GM19239 (cell line): Measurements from ENCODE around the gene FARP2.
A peak's percentile ranks its signal among the peaks of the same experiment; 100 is the strongest.
"Not testable (repeated sequence)": the region's sequence is repeated elsewhere in the genome, so short reads cannot be mapped to it uniquely, and the experiment has no call there.

Source experiments
- DNase-seq: peaks from one replicate; pipeline ENCODE4 v3.0.0; 2011; ENCODE audit warnings: low spot score; ENCODE audit not compliant: insufficient read length
- FAIRE-seq: peaks from 2 replicates; lab custom pipeline; 2011; peaks lifted over from hg19 to GRCh38; lab: Jason Lieb, UNC

The FARP2 gene

DNA sequence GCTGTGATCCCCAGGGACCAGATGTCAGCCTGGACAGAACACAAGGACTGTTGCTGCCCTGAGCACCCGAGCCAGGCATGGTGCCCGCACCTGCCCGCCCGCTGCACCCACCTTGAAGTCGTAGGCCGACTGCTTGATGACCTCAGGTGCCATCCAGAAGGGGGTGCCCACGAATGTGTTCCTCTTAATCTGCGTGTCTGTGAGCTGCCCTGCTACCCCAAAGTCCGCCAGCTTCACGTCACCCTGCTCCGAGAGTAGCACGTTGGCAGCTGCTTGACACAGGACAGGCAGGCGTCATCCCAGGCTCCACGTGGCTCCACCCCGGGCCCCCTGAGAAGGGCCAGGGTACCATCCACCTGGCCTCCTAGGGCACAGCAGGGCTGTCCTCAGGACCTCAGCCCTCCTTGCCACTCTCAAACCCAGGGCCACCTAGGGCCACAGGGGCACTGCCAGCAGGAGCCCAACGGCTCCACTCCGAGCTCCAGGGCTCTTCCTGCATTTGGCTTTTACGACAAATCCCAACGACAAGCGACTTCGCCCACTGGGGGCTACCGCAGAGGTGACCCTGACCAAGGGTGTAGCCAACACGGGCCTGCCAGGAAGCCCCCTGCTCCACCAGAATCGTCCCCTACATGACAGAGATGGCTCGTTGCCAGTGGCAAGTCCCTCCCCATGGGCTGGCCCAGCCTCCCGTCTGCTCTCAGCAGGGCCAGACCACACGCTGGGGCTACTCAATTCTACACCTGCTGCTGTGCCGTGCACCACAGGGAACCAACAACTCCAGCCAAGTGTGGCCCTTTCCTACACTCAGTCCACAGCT is 143.3 kb downstream of the FARP2 start:
- FAIRE-seq (no peak), DNase-seq (no peak)

DNA sequence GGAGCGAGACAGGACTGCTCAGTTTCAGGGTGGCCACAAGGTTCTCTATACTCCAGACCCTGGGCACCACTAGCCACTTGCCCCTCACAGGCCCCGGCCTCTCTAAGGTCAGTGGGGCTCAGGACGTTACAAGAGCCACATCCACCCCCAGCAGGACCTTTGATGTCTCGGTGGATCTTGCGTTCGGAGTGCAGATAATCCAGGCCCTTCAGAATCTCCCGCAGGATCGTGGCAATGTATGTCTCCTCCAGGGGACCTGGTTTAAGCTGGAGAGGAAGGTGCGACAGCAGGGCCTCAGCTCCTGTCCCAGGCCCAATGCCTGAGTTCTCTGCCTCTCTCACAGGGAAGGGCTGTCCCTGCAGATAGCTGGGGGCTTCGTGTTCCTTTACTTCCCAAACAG is 143.9 kb downstream of the FARP2 start:
- FAIRE-seq (no peak), DNase-seq (no peak)

DNA sequence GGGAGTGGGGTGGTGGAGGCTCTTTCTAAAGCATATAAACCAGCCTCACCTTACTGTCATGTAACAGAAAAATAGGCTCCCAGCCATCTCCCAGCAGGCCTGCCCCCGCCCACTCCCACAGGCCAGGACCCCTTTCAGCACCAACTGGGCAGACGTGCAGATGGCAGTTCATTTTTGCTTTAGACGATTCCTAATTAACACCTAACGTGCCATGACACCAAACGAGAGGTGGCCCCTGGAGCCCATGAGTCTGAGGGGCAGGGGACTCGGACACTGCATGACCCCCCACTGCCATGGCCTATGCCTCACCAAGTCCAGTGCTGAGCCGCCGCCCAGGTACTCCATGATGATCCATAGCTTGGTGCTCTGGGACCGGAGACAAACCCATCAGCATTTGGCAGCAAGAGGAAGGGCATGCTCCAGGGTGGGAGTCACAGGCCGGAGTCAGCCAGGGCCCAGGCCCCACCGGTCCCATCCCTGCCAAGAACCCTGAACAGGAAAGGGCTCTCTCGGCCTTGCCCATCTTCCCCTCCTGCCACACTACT is 144.4 kb downstream of the FARP2 start:
- DNase-seq (no peak), FAIRE-seq (no peak)

DNA sequence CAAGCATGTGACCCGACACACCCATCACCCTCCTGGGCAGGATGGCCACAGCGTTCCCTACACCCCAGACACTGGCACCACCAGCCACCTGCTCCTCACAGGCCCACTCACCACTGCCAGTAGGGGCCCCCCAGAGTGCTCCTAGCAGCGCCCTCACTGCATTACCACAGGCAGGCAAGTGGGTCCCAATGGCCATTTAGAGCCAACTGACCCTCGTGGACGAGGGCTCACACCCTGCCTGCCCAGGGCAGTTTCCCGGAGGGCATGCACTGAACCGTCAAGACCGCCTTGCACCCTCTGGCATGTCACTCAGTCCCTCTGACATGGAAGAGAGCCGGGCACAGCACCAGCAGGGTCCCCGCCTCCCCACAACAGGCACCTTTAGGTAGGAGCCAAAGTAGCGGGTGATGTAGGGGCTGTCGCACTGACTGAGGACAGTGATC is 145.0 kb downstream of the FARP2 start:
- no peak for FAIRE-seq
- no peak for DNase-seq

DNA sequence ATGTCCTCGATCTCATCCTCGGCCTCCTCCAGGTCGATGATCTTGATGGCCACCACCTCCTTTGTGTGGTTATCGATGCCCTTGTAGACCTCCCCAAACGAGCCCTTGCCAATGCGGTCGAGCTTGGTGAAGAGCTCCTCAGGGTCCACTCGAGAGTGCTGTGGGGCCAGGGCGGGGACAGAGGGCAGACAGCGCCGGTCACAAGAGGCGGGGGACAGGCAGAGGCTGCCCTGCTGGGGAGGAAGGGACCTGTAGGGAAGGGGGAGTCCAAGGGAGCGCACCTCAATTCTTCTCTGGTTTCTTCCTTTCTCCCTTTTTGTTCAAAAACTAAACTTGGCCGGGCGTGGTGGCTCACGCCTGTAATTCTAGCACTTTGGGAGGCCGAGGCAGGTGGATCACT is 145.5 kb downstream of the FARP2 start:
- FAIRE-seq = no peak
- no peak for DNase-seq

DNA sequence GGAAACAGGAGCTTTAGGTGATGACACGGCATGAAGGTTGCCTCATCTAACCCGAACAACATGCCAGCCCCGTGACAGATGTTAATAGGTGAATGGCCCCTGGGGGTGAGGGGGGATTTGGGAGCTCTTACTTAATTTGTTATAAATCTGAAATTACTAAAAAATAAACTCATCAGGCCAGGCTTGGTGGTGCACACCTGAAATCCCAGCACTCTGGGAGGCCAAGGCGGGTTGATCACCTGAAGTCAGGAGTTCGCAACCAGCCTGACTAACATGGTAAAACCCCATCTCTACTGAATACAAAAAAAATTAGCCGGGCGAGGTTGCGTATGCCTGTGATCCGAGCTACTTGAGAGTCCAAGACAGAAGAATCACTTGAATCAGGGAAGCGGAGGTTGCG is 146.2 kb downstream of the FARP2 start:
- FAIRE-seq = no peak
- no peak for DNase-seq

DNA sequence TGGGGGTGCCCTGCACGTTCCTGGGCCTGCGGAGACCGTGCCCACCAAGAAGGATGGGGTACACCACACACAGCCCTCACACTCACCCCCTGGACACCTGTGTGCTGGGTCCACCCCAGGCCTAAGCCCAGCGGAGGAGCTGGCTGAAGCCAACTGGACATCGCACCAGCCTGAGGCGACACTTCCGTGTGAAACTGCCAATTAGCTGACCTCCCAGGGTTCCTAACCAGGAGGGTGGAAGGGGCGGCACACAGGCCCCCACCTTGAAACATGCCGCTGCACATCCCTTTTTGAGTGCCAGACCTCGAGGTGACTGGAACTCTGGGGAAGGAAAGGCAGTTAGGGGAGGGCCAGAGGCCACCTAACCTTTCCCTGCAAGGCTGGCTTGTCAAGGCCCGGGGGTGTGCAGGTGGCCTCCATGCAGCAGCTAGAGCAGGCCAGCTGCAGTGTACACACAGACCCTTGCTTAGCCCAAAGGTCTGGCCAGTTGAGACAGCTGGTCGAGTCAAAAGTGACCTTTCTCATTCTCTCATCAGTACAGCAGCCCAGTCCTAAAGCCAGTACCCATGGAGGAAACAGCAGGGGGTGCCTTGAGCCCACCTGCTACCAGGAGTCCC is 147.8 kb downstream of the FARP2 start:
- DNase-seq (no peak), FAIRE-seq (no peak)

DNA sequence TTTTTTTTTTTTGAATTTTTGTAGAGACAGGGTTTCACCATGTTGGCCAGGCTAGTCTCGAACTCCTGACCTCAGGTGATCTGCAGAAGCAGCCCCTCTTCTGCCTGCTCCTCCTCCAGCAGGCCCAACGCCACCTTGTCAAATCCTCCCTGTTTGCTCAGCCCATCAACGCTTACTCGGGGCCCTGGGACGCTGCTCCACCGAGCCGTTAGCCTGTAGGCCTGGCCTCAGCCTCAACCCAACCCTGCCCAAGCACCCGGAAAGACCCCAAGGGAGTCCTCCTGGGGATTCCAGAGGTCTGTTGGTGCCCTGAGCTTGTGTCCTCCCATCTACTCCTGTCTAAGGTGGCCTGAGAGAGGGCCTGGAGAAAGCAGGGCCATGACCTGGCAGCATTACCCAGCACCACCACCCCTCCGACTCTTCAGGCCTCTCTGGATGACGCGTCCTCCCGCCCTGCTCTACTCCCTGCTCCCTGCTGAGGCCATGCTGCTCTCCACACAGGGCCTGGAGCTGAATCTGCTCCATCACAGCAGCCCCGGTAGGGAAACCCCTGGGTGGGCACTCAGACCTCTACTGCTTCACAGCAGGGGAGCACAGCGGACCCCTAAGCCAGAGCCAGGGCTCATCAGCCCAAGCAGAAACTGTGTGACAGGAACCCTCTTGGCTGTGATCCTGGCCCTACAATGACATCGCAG is 149.1 kb downstream of the FARP2 start:
- FAIRE-seq = no peak
- DNase-seq = no peak

DNA sequence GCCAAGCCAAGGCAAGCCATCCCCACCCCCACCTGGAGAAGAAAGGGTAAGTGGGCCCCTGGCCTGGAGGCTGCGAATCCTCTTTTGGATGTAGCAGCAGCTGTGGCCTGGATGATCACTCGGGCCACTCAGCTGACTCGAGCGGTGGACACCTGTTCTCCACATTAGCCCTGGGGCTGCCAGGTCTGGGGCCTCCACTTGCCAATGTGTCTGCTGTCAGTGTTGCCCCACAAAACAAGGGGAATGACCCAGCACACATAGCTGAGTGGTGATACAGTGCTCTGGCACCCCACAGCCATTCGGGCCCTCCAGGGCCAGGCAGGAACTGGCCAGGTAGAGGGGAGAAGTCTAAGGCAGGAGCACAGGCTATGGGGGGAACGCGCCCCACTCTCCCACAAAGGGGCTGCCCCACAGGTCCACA is 149.7 kb downstream of the FARP2 start:
- no peak for FAIRE-seq
- no peak for DNase-seq

DNA sequence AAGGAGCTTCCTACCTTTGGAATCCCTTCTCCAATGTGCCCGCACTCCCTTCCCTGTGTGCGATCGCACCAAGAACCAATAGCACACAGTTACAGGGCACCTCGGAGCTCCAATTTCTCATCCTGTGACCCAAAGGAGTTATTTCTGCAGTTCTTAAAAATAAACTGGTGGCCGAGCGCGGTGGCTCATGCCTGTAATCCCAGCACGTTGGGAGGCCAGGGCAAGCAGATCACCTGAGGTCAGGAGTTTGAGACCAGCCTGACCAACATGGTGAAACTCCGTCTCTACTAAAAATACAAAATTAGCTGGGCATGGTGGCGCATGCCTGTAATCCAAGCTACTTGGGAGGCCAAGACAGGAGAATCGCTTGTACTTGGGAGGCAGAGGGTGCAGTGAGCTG is 150.2 kb downstream of the FARP2 start:
- DNase-seq, FAIRE-seq: not testable (repeated sequence)

DNA sequence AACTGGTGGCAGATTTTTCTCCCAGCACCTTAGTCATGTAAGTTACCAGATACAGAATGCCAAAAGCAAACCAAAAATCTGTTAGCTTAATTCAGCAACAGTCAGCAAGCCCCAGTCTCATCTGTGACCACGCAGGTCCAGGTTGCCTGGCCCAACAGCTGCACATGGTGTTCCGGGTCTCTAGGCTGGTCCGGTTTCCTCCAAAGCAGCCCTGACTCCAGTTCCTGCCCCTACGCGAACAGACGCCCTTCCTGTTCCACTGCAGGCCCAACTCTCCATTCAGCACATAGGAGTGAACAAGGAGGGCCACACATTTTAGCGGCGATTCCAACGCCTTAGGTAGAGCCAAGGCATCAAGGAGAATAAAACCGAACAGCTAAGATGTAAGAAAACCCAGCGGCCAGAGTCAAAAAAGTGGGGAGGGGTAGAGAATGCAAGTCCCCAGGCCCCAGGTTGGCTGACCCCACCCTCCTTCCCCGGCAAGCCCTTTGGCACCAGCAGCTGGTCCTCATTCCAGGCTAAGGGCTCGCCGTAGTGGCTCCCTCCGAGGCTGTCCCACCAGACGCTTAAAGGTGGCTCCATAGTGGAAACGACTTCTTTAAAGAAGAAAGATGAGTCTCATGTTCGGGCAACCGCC is 150.8 kb downstream of the FARP2 start:
- no peak for DNase-seq
- no peak for FAIRE-seq

DNA sequence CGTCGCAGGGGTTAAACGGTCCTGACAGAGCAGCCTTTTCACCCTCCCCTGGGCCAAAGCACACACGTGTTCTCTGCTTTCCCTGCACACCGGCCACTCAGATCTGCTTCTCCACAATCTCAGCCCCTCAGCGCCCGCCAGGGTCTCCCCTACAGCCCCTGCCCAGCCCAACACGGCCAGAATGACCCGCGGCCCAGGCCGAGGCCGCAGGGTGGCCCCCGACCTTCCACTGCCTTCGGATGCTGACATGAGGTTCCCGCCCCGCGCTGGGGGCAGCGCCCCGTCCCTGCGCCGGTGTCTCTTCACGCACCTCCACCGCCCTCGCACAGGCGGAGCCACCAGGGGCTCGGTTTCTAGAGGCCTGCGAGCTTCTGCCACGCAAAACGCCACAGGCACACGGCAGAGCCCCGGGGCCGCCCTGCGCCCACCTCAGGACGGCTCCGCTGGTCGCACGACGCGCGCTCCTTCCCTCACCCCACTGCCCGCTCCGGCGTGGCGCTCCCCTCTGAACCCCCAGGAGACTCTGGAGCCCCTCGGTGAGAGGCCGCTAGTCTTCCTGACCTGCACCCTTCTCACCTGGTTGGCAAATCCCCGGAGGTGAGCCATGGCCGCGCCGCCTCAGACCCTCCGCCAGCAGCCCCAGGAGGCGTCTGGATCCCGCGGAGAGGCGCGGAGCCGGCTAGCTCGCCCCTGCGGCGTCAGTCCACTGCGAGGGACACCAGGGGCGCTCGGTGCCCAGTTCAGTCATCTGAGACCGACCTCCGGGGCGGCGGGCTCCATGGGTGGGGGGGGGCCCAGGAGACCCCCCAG is 151.6 kb downstream of the FARP2 start:
- no peak for FAIRE-seq
- peak; percentile 48 for DNase-seq

DNA sequence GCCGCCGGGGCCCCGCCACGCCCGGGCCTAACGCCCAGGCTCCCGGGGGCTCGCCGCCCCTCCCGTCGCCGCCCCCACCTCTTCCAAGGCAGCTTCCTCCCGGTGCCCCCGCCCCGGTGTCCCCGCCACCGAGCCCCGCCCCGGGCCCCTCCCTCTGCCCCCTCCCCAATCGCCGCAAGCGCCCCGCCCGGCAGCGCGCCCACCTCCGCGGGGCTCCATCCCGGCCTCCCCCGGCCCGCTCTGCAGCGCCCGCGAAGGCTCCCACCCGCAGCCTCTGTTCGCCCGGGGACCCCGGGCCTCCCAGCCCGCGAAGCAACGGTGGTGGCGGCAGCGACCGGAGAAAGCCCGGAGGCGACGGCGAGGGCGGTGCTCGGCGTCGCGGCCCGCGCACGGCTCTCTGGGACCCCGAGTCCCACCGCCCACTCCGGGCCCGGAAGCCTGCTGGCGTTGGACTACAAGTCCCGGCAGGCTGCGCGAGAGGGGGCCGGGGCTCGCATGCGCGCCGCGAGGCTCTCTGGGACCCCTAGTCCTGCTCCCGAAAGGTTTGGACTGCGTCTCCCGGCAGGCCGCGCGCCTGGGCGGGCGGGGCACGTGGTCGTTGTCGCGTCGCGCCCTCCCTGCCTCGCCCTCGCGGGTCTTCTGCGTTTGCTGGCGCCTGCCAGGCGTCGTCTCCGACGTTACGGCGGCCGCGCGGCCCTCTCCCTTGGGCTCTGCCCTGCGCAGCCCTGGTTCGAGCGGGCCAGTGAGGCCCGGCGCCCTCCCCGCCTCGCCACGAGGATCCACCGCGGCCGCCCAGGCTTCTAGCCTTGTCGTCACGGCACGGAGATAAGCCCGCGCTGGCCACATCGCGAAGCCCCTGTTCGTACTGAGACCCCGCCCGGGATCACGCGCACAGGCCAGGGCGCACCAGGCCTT is 152.4 kb downstream of the FARP2 start, which contains the start of gene STK25:
Gene STK25, minus strand, starts transcription at position 345 of the 915 bp plus-strand sequence. CDS start 549 bp downstream, outside the sequence.
- peak; percentile 100 for FAIRE-seq

DNA sequence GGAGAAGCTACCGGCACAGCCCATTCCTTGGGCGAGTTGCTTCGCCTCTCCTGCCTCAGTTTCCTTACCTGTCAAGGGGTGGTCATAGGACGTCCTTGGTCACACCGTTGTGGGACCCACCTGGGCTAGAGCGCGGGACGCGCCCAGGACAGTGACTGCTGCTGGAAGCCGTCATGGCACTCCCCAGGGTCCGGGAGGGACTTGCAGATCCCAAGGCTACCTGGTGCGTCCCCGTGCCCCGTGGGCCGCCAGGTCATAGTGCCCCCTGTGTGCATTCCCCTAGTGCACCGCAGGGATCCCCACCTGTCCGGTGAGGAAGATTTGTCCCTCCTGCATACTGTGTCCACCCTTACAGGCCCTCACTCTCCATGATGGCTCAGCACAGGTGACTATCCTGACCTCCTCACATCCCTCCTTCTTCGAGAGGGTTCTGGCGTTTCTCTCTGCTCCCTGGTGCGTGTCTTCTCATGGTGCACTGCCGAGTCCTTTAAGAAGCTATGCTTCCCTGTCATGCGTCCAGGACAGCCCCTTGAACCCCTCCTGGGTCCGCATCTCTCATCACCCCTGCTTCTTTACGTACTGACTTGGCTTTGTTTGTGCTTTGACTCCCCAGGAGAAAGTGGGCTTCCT is 153.2 kb downstream of the FARP2 start:
- DNase-seq = no peak
- FAIRE-seq = peak; percentile 26

More for the DNA sequence above, 152.4 kb downstream of the FARP2 start, which contains the start of gene STK25:
- peak; percentile 98 for DNase-seq

DNA sequence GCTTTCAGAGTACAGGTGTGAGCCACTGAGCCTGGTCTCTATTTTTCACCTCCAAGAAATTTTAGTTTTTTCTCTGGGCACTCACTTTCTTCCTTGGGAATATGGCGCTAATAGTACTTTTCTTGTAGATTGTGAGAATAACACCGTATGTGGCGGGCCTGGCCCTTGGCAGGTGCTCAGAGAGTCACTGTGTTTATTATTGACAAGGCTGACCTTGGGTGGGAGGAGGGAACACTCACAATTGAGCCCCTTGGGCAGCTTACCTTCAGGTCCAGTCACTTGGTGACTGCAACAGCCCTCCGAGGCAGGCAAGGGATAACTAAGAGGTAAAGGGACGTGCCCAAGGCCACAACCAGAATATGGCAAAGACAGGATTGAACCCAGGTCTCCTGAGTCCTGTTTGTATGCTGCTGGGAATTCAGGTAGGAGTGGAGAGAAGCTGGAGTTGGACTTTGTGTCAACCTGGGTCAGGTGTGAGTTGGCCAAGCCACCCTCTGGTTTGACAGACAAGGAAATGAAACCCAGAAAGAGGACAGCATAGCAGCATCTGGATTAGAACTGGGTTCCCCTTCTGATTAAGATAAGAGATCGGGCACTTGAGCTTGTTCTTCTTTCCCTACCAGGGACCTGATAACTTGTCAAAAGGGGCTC is 155.1 kb downstream of the FARP2 start:
- FAIRE-seq (no peak), DNase-seq (no peak)

DNA sequence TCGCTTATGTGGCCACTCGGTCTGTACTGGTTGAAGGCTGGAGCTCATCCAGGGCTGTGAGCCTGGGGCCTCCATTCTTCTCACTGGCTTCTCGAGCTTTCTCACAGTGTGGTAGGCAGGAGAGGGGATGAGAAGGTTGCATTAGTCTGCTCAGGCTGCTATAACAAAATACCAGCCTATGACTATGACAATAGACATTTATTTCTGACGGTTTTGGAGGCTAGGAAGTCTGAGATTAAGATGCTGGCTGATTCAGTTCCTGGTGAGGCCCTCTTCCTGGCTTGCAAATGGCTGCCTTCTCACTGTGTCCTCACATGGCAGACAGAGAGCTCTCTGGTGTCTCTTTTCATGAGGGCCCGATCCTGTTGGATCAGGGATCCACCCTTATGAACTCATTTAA is 158.5 kb downstream of the FARP2 start:
- FAIRE-seq (no peak), DNase-seq (no peak)

DNA sequence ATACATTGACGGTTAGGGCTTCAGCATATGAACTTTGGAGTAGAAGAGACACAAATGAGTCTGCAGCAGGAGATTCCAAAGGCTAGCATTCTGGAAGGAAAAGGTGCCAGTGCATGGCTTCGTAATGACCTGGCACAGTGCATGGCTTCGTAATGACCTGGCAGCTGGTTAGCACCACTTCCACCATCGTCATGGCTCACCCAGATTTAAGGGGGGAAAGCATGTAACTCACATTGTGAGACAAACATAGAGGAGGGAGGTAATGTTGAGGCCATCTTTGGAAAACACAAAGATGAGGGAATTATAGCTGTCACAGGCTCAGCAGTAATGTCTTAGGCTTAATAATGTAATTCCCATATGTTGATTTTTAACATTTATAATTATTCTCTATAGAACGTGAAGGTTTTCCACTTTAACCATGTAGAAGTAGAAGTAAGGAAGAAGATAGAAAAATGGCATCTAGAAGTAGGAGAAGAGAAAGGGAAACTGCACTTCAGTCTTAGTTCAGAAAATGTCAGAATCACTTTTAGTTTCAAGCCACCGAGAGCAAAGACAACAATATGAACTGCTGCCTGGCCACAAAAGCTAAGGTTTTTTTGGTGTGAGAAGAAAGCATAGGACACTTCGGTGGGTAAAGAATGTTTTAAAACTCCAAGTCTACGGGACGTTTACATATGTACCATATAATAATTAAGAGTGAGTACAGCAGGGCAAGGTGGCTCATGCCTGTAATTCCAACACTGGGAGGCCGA is 159.1 kb downstream of the FARP2 start:
- FAIRE-seq (peak; percentile 84), DNase-seq (peak; percentile 65)
